ENCODE measurements around the gene RAB30. TPM values are rescaled to one million over a fixed set of nuclear protein-coding genes. Genes with fewer than 3 reads are reported as not detected.
A peak's percentile ranks its signal among the peaks of the same experiment; 100 is the strongest.

Gene RAB30
- total RNA-seq, 2 donors from 2014 or later: 8.4 to 15.8 TPM

GRCh38 chr11:83118814-83119213 lies 47.1 kb upstream of the RAB30 start:
- Mint-ChIP-seq H3K9me3 (no peaks in the 10 kb centered on the region), H3K27ac (no peak overlapping the region), H3K4me1 (peaks cover 9% of the 10 kb centered on the region), H3K4me3 (no peak overlapping the region), H3K27me3 (ENCODE audit: insufficient read depth) (no peaks in the 10 kb centered on the region), H3K36me3 (ENCODE audit: low read depth) (no peaks in the 10 kb centered on the region)
- H3K4me3 ChIP-seq (ENCODE audit: low read length): no peak overlapping the region
- H3K9me3 ChIP-seq (ENCODE audit: control insufficient read depth, low read length): no peaks in the 10 kb centered on the region
- TF ChIP-seq CTCF (conservative IDR thresholded peaks at IDR 0.05): no peak
- H3K36me3 ChIP-seq (ENCODE audit: control insufficient read depth, insufficient read depth, low read length): no peaks in the 10 kb centered on the region
- H3K27ac ChIP-seq (ENCODE audit: low read depth, low read length): no peak overlapping the region
- no peak overlapping the region for H3K9ac ChIP-seq (ENCODE audit: extremely low read depth, low read length, poor library complexity, severe bottlenecking)
- no peaks in the 10 kb centered on the region for H3K4me1 ChIP-seq (ENCODE audit: control insufficient read depth, insufficient read depth, low read length)
- H3K27me3 ChIP-seq (ENCODE audit: control insufficient read depth, insufficient read depth, low read length, poor library complexity, severe bottlenecking): no peaks in the 10 kb centered on the region
- no peak for DNase-seq

GRCh38 chr11:83116015-83116641 lies 44.4 kb upstream of the RAB30 start:
- no peak for TF ChIP-seq CTCF (conservative IDR thresholded peaks at IDR 0.05)
- Mint-ChIP-seq H3K36me3 (ENCODE audit: low read depth) (no peaks in the 10 kb centered on the region), H3K27me3 (ENCODE audit: insufficient read depth) (no peaks in the 10 kb centered on the region), H3K4me3 (no peak overlapping the region), H3K27ac (no peak overlapping the region), H3K9me3 (no peaks in the 10 kb centered on the region), H3K4me1 (peaks cover 9% of the 10 kb centered on the region)
- Histone ChIP-seq H3K4me3 (ENCODE audit: low read length) (no peak overlapping the region), H3K4me1 (ENCODE audit: control insufficient read depth, insufficient read depth, low read length) (no peaks in the 10 kb centered on the region), H3K36me3 (ENCODE audit: control insufficient read depth, insufficient read depth, low read length) (no peaks in the 10 kb centered on the region), H3K9me3 (ENCODE audit: control insufficient read depth, low read length) (no peaks in the 10 kb centered on the region), H3K27ac (ENCODE audit: low read depth, low read length) (no peak overlapping the region), H3K9ac (ENCODE audit: extremely low read depth, low read length, poor library complexity, severe bottlenecking) (no peak overlapping the region), H3K27me3 (ENCODE audit: control insufficient read depth, insufficient read depth, low read length, poor library complexity, severe bottlenecking) (no peaks in the 10 kb centered on the region)
- WGBS, 2 experiments (ENCODE audit: insufficient coverage in 1 of 2, insufficient read length in 1 of 2): 72 to 91% methylated on average over 2 to 3 of the region's 3 CpGs
- no peak for DNase-seq

GRCh38 chr11:83115551-83115950 lies 43.9 kb upstream of the RAB30 start:
- Histone ChIP-seq H3K4me1 (ENCODE audit: control insufficient read depth, insufficient read depth, low read length) (no peaks in the 10 kb centered on the region), H3K4me3 (ENCODE audit: low read length) (no peak overlapping the region), H3K27ac (ENCODE audit: low read depth, low read length) (peak overlapping the region; percentile 19), H3K27me3 (ENCODE audit: control insufficient read depth, insufficient read depth, low read length, poor library complexity, severe bottlenecking) (no peaks in the 10 kb centered on the region), H3K36me3 (ENCODE audit: control insufficient read depth, insufficient read depth, low read length) (no peaks in the 10 kb centered on the region), H3K9ac (ENCODE audit: extremely low read depth, low read length, poor library complexity, severe bottlenecking) (no peak overlapping the region), H3K9me3 (ENCODE audit: control insufficient read depth, low read length) (no peaks in the 10 kb centered on the region)
- no peaks in the 10 kb centered on the region for H3K27me3 Mint-ChIP-seq (ENCODE audit: insufficient read depth)
- TF ChIP-seq CTCF (conservative IDR thresholded peaks at IDR 0.05): peak; percentile 39
- H3K36me3 Mint-ChIP-seq (ENCODE audit: low read depth): no peaks in the 10 kb centered on the region
- 87 to 89% methylated on average over 5 of the region's 5 CpGs for WGBS, 2 experiments (ENCODE audit: insufficient coverage in 1 of 2, insufficient read length in 1 of 2)
- no peak overlapping the region for H3K27ac Mint-ChIP-seq
- peak; percentile 58 for DNase-seq
- no peak overlapping the region for H3K4me3 Mint-ChIP-seq
- H3K4me1 Mint-ChIP-seq: peaks cover 9% of the 10 kb centered on the region
- no peaks in the 10 kb centered on the region for H3K9me3 Mint-ChIP-seq
